Measurements from ENCODE around the gene PRSS38.

PRSS38 gene

DNA sequence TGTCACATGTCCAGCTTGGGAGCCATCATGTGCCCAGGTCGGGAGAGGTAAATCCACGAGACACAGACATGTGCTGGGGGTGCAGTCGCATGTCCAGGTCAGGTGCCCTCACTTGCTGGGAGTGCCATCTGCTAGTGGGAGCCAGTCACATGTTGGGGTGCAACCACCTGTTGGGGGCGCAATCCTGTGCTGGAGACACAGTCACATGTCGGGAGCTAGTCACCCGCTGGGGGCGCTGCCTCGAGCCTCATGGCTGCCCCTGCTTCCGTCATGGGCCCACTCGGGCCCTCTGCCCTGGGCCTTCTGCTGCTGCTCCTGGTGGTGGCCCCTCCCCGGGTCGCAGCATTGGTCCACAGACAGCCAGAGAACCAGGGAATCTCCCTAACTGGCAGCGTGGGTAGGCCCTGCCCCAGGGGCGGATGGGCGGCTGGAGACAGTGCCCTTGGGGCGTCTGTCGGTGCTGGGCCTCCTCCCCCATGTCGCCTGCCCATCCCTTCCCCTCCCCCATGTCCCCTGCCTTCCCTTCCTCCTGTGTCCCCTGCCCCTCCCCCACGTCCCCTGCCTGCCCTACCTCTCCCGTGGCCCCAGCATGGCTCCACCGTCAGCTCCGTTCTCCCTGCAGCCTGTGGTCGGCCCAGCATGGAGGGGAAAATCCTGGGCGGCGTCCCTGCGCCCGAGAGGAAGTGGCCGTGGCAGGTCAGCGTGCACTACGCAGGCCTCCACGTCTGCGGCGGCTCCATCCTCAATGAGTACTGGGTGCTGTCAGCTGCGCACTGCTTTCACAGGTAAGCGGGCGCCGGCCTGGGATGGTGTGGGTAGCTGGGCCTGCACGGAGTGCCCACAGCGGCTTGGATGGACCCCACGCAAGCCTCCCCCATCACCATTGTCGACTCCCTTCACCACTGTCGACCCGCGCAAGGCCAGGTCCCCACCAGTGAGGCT is at the start of gene PRSS38:
PRSS38 (plus strand) TSS at position 208 of the 942 bp plus-strand sequence; CDS start at position 250, 42 bp downstream.
- TF ChIP-seq, protein P1, sequence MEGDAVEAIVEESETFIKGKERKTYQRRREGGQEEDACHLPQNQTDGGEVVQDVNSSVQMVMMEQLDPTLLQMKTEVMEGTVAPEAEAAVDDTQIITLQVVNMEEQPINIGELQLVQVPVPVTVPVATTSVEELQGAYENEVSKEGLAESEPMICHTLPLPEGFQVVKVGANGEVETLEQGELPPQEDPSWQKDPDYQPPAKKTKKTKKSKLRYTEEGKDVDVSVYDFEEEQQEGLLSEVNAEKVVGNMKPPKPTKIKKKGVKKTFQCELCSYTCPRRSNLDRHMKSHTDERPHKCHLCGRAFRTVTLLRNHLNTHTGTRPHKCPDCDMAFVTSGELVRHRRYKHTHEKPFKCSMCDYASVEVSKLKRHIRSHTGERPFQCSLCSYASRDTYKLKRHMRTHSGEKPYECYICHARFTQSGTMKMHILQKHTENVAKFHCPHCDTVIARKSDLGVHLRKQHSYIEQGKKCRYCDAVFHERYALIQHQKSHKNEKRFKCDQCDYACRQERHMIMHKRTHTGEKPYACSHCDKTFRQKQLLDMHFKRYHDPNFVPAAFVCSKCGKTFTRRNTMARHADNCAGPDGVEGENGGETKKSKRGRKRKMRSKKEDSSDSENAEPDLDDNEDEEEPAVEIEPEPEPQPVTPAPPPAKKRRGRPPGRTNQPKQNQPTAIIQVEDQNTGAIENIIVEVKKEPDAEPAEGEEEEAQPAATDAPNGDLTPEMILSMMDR (conservative IDR thresholded peaks at IDR 0.05), result no peak
- H3K27ac ChIP-seq, result no peak within 1 kb of the TSS

DNA sequence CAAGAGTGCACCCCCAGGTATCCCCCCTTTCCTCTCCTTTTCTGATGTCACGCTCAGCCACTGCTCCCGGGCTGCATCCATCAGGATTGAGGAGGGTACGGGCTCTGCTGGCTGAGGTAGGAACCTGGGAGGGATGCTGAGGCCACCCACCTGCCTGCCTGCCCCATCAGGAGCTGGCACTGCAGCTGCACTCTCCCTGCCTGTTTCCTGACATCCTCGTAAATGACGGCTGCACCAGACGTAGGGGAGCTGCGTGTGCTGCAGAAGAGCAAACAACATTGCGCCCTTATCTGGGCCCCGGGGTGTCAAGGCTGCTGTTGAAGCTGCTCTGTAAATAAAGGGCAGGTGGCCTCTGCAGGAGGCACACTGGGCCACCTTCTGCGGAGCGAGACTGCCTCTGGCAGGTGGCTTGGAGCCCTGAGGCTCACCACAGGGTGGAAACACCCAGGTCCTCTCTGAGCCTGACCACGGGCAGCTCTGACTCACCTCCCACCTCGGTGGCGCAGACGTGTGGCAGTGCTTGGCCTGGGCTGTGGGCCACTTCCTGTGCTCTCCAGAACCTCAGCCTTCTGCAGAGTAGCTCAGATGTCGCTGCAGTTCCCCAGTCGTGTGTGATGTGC is 49.4 kb upstream of the PRSS38 start:
- H3K27ac ChIP-seq, result no peak overlapping the region
- TF ChIP-seq, protein P1 (conservative IDR thresholded peaks at IDR 0.05), result no peak

DNA sequence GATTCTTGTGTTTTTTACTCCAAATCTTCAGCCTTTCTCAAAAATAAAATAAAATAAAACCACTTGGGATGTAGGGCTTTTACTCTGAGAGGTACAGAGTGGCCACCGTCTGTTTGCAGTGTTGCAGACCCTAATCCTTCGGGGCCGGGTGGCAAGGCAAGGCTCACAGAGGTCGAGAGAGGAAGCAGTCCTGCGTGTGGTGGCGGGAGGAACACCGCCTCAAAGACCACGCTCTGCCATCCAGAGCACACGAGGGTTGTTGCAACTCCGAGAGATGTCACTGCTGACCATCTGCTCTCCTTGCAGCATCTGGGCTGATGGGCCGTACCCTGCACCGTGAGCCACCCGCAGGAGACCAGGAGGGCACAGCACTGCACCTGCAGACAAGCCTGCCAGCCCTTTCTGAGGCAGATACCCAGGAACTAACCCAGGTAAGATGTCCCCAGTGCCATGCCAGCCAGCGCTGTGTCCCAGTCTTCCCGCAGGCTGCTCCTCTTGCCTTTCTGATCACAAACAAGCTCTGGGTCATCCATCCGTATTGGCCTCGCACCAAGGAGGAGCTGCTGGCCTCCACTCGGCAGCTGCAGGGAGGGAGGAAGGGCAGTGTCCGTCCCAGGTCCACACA is 48.7 kb upstream of the PRSS38 start:
- H3K27ac ChIP-seq, result no peak overlapping the region
- TF ChIP-seq, protein P1 (conservative IDR thresholded peaks at IDR 0.05), result no peak

DNA sequence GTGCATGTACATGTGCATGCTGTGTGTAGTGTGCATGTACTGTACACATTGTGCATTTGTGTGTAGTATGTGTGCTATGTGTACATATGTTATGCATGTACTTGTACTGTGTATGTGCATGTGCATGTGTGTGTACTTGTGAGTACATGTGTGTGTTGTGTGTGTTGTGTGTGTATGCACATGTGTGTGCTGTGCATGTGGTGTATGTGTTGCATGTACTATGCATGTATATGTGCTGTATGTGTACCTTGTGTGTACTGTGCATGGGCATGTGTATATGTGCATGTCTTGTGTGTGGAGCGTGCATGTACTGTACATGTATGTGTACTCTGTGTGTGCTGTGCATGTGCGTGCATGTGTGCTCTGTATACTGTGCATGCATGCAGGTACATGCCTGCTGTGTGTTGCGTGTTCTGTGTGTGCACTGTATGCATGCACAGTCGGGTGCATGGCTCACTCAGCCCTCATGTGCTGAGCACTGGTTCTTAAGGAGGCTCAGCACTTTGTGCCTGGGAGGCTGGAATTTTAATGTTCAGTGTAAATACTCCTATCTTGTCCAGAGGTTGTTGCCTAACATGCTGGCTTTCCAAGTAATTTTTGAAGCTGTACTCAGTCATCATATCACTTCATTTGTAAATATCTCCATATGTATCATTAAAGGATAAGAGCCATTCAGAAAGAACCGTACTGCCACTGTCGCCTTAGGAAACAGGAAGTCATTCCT is 47.9 kb upstream of the PRSS38 start:
- TF ChIP-seq, protein P1 (conservative IDR thresholded peaks at IDR 0.05), result no peak

DNA sequence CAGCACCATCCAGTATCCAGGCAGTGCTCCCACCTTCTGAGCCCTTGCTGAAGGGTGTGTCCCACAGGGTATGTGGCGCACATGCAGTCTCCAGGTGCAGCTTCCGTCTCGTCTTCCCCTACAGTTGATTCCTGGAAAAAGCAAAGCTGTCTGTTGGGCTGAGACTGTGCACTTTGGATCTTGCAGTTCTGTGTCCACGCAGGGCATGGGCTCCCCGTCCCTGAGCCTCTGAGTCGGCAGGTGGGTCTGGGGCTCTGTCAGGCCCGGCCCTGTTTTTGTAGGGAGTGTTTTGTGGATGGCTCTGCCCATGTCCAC is 47.4 kb upstream of the PRSS38 start:
- TF ChIP-seq, protein P1 (conservative IDR thresholded peaks at IDR 0.05), result no peak
- no peak overlapping the region for H3K27ac ChIP-seq

More for the DNA sequence above, 47.9 kb upstream of the PRSS38 start:
- no peak overlapping the region for H3K27ac ChIP-seq

DNA sequence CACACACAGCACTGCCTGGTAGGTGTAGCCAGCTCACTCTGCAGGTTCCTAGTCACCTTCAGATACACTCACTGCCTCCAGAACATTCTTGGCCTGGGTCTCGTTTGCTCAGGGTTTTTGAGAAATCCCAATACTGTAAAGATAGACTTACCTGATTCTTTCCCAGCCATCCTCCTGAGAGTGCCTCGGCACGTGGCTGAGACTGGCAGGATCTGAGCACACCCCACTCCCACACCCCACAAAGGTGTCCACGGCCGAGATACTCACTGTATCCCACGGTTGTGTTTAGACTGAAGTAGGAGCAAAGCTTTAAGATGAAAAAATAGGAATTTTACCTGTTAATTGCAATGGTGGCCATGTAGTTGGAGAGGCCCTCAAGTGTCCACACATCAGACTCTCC is 46.8 kb upstream of the PRSS38 start:
- TF ChIP-seq, protein P1 (conservative IDR thresholded peaks at IDR 0.05), result no peak
- H3K27ac ChIP-seq, result no peak overlapping the region

Measured in VCaP (cell line).